Measurements from ENCODE around the gene PIGN. TPM values are rescaled to one million over a fixed set of nuclear protein-coding genes. Genes with fewer than 3 reads are reported as not detected.

PIGN gene
- total and polyA plus RNA-seq, 2 donors (not counting 3 experiments of a cell fraction or from before 2014, with no cell fraction given) = 13.7 to 26.1 TPM

GRCh38 chr18:62064361-62064760 is 122.5 kb downstream of the PIGN start:
- Histone ChIP-seq H3K27me3 (ENCODE audit: control insufficient read depth in 2 of 2, insufficient read depth in 2 of 2, low read length in 2 of 2) (no peaks in the 10 kb centered on the region), H3K4me1 (ENCODE audit: control insufficient read depth, extremely low read depth, insufficient read depth, low read length) (peaks cover 19% of the 10 kb centered on the region), H3K79me2 (ENCODE audit: control insufficient read depth, insufficient read depth, low read length) (no peaks in the 10 kb centered on the region), H4K20me1 (replicated peaks; ENCODE audit: control insufficient read depth, extremely low read depth, insufficient read depth, low read length) (no peaks in the 10 kb centered on the region), H3K4me2 (ENCODE audit: insufficient read depth, low read length) (peak overlapping the region; percentile 50), H3K9me3 (replicated peaks; ENCODE audit: control insufficient read depth, insufficient read depth, low read length) (no peaks in the 10 kb centered on the region), H2AFZ (ENCODE audit: low read depth, low read length) (no peak overlapping the region), H3K9ac (replicated peaks; ENCODE audit: extremely low read depth, insufficient read depth, low read length) (no peak overlapping the region), H3K36me3 (ENCODE audit: control insufficient read depth in 2 of 2, extremely low read depth in 1 of 2, insufficient read depth in 2 of 2, low read length in 2 of 2) (no peaks in the 10 kb centered on the region), H3K27ac (ENCODE audit: insufficient read depth, low read depth, low read length) (no peak overlapping the region), H3K9me1 (replicated peaks; ENCODE audit: control insufficient read depth, extremely low read depth, insufficient read depth, low read length) (no peaks in the 10 kb centered on the region), H3K4me3 (replicated peaks in 1 of 3; ENCODE audit: insufficient read depth in 1 of 3, low read depth in 1 of 3, low read length in 3 of 3) (no peak overlapping the region)
- TF ChIP-seq EZH2 (IDR thresholded peaks at IDR 0.05; ENCODE audit: borderline replicate concordance, low read depth, low read length, severe bottlenecking) = no peak
- no peak for TF ChIP-seq JUN (IDR thresholded peaks at IDR 0.05; ENCODE audit: borderline replicate concordance, insufficient read depth, insufficient read length, low read depth)
- TF ChIP-seq GATA2 (IDR thresholded peaks at IDR 0.05; ENCODE audit: insufficient read depth, insufficient read length, low read depth, low read length) = no peak
- TF ChIP-seq POLR2A (IDR thresholded peaks at IDR 0.05; ENCODE audit: low read depth, low read length) = no peak
- TF ChIP-seq POLR2AphosphoS5 (IDR thresholded peaks at IDR 0.05; ENCODE audit: insufficient read depth, low read depth, low read length) = no peak
- no peak for TF ChIP-seq CTCF (IDR thresholded peaks at IDR 0.05; ENCODE audit: extremely low read depth in 1 of 2, insufficient read depth in 1 of 2, low read depth in 1 of 2, low read length in 2 of 2)
- TF ChIP-seq MYC (IDR thresholded peaks at IDR 0.05; ENCODE audit: low read depth, low read length) = no peak
- TF ChIP-seq MAX (IDR thresholded peaks at IDR 0.05; ENCODE audit: insufficient read depth, insufficient read length) = no peak
- no peak for TF ChIP-seq FOS (IDR thresholded peaks at IDR 0.05; ENCODE audit: borderline replicate concordance, insufficient read depth, low read length)
- DNase-seq (ENCODE audit: low read depth, low spot score) (no peak), FAIRE-seq (no peak)
- POLR2A ChIA-PET = no interaction called here
- CTCF ChIA-PET = no interaction called here
- no TSS peak for BruUV-seq (replicated peaks)
- intact Hi-C loops (cut with micrococcal nuclease) = no loop called here
- dilution Hi-C loops (cut with MboI; ENCODE audit: extremely low pct_ligation_motif_present, low sequenced_read_pairs) = no loop called here

Measured in endothelial cell of umbilical vein (primary cell).